Embryonic facial prominence (tissue), 1 donor: ENCODE measurements around the gene CYBRD1.
"Not testable (repeated sequence)": the region's sequence is repeated elsewhere in the genome, so short reads cannot be mapped to it uniquely, and the experiment has no call there.

Experiments
- DNase-seq: peaks from one replicate; pipeline ENCODE4 v3.0.0-alpha.2; 2016; ENCODE audit errors: extremely low spot score

The CYBRD1 gene

GRCh38 chr2:171515672-171516298 is 6.5 kb upstream of the CYBRD1 start:
- no peak for DNase-seq

- DNase-seq: no peak
These were observed 5.5 kb upstream of the CYBRD1 start for GRCh38 chr2:171516793-171517192.

- DNase-seq: no peak
These were observed 1.8 kb upstream of the CYBRD1 start for GRCh38 chr2:171520471-171520870.

- no peak for DNase-seq
These were observed 768 bp upstream of the CYBRD1 start for GRCh38 chr2:171521361-171522051.

- DNase-seq: peak; percentile 36
These were observed 464 bp downstream of the CYBRD1 start for GRCh38 chr2:171522788-171523087.

DNA sequence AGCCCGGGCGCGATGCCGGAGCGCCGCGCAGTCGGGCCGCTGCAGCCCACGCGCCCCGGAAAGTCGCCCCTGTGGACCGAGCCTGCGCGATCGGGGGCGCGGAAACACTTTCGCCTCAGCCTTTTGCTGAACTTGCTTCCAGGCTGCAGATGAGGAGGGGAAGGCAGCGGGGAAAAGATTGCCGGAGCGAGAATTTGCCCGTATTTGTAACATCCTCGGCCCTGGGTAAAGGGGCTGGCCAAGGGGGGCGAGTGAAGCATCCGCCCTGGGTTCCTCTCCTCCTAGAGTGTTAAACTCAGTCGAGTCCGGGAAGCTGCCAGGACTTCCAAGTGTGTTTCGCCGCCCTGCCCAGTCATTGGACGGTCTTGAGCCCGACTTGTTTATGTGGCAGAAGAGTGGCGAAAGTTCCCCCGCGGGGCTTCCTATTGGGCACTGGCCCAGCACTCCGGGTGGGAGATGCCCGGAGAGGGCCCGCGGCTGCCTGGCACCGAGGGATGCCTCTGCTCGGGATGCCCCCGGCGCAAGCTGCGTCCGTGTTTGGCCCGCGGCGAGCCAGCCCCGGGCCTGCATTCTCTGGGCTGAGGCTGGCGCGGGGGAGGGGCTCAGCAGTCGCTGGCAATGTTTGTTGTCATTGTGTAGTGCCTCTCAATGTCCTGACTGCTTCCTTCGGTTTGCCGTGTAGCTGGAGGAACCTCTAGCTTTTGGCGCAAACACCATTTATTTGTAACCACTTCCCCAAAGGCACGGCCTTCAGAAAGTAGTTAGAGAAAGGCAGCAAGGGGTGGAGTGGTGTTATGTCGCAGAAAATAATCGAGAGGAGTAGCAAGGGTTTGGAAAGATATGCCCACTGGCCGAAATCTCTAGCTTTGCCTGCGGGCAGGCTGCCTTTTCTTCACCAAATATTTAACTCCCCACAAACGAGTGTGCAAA is 1.1 kb downstream of the CYBRD1 start:
- peak; percentile 10 for DNase-seq

GRCh38 chr2:171524018-171524401 is 1.7 kb downstream of the CYBRD1 start:
- DNase-seq: no peak

DNA sequence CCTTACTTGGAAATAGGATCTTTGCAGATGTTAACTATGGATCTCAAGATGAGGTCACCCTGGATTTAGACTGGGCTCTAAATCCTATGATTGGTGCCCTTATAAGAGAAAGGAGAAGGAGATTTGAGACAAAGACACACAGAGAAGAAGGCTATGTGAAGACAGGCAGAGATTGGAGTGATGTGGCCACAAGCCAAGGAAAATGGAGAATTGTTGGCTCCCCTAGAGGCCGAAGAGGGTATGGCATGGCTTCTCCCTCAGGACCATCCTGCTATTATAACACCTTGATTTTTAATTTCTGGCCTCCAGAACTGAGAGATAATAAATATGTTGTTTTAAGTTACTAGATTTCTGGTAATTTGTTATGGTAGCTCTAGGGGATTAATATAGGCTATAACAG is 7.6 kb downstream of the CYBRD1 start:
- no peak for DNase-seq

DNA sequence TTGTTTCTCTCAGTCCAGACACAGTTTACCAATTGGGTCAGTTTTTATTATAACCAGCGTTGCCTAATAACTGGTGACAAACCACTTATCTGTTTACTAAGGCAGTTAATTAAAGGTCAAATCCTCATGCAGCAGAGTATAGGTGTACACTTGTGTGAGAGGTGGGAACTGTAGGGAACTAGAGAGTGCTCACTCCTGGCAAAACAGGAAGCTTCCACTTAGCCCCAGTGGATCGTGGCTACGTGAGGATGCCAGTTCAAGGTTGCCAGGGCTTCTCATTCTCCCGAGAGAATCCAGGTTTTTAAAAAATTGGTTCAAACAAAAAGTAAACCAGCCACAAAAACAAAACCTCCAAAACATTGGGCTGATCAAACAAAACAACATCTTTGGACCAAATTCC is 8.1 kb downstream of the CYBRD1 start:
- no peak for DNase-seq

- DNase-seq: not testable (repeated sequence)
These were observed 8.6 kb downstream of the CYBRD1 start for GRCh38 chr2:171530859-171531258.

- DNase-seq: no peak
These were observed 9.0 kb downstream of the CYBRD1 start for GRCh38 chr2:171531291-171531690.

DNA sequence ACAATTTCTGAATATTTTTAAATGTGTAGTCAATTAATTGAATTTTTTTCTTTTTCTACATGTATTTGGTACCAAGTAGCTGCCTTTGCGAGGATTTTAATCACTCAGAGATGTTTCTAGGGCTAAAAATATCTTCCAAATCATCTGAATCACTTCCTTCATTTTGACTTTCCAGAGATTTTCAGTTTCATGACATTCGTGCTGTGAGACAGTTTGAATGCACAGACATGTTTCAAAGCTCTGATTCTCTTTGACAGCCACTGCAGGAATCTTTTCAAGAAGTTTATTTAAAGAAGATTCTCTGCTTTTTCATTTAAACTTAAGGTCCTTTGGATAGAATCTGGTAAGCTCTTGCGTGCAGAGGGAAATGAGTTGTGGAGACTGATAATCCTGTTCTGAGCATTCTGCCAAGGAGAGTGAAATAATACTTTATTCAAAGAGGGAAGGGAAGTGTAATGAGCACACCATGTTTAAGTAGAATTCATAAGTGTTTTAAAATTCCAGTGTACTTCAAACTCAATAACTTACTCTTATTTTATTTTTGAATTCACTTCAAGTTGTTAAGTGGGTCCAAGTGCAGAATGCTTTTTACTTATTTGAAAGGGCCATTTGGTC is 9.7 kb downstream of the CYBRD1 start:
- DNase-seq: no peak

- no peak for DNase-seq
These were observed 11.1 kb downstream of the CYBRD1 start for GRCh38 chr2:171533331-171533730.

DNA sequence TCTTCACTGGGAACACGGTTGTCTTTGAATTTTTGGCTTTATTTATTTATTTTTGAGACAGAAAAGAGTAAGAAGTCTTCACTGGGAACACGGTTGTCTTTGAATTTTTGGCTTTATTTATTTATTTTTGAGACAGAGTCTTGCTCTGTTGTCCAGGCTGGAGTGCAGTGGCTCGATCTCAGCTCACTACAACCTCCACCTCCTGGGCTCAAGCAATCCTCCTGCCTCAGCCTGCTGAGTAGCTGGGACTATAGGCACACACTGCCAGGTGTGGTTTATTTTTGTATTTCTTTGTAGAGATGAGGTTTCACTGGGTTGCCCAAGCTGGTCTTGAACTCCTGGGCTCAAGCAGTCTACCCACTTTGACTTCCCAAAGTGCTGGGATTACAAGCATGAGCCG is 13.3 kb downstream of the CYBRD1 start:
- not testable (repeated sequence) for DNase-seq

GRCh38 chr2:171540437-171540836 is 18.2 kb downstream of the CYBRD1 start:
- DNase-seq: no peak

- no peak for DNase-seq
These were observed 19.1 kb downstream of the CYBRD1 start for GRCh38 chr2:171541202-171541887.

DNA sequence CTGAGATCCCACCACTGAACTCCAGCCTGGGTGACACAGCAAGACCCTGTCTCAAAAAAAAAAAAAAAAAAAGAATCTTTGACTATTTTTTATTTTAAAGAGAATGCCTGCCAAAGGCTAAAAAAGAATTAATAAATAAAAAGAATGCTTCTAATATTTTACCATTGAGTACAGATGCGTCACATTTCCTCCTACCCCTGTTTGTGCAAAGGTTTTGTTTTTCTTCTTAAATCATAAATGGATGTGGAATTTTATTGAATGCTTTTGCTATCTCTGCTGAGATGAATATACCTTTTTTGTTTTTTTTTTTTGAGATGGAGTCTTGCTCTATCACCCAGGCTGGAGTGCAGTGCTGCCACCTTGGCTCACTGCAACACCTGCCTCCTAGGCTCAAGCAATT is 22.8 kb downstream of the CYBRD1 start:
- no peak for DNase-seq

GRCh38 chr2:171547256-171547655 is 25.0 kb downstream of the CYBRD1 start:
- no peak for DNase-seq

DNA sequence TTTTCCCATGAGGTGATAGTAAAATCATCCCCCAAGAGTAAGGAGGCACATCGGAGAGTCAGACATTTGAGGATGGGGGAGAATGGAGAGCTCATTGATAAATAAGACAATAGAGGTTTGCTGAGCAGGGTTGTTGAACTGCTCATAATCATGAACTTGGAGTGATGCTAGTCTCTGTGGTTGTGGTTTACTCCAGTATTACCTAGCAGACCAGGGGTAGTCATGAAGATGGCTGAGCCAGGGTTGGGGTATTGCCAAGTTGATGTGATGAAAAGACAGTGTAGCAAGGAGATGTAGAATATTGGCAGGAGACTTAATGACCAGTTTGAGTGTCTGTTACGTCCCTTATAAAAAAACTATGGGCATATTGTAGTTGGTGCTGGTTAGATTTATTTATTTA is 25.4 kb downstream of the CYBRD1 start:
- no peak for DNase-seq

- DNase-seq: no peak
These were observed 28.3 kb downstream of the CYBRD1 start for GRCh38 chr2:171550613-171551012.

- no peak for DNase-seq
These were observed 29.6 kb downstream of the CYBRD1 start for GRCh38 chr2:171551836-171552235.

GRCh38 chr2:171553236-171553635 is 31.0 kb downstream of the CYBRD1 start:
- DNase-seq: no peak
